ENCODE measurements around the gene CD5L.

Gene CD5L

GRCh38 chr1:157841708-157842107 is at the start of gene CD5L:
CD5L (minus strand) TSS chr1:157841808; CDS start chr1:157841701, 107 bp downstream.
- no peak for DNase-seq

- DNase-seq = peak; percentile 45
These were observed 41.0 kb upstream of the CD5L start for GRCh38 chr1:157882580-157882979.

GRCh38 chr1:157880621-157881020 is 39.0 kb upstream of the CD5L start:
- peak; percentile 37 for DNase-seq

- DNase-seq = peak; percentile 68
These were observed 36.5 kb upstream of the CD5L start for GRCh38 chr1:157878059-157878458.

- DNase-seq = peak; percentile 55
These were observed 28.9 kb upstream of the CD5L start for GRCh38 chr1:157870490-157870889.

GRCh38 chr1:157868654-157869053 is 27.0 kb upstream of the CD5L start:
- DNase-seq = no peak

- DNase-seq = no peak
These were observed 20.8 kb upstream of the CD5L start for GRCh38 chr1:157862114-157863070.

GRCh38 chr1:157856538-157856937 is 14.9 kb upstream of the CD5L start:
- no peak for DNase-seq

- peak; percentile 14 for DNase-seq
These were observed 10.9 kb upstream of the CD5L start for GRCh38 chr1:157852476-157852875.

GRCh38 chr1:157849229-157849875 is 7.7 kb upstream of the CD5L start:
- DNase-seq = peak; percentile 76

- peak; percentile 76 for DNase-seq
These were observed 2.7 kb upstream of the CD5L start for GRCh38 chr1:157844089-157844830.

GRCh38 chr1:157842939-157843338 is 1.3 kb upstream of the CD5L start:
- peak; percentile 36 for DNase-seq

- DNase-seq = no peak
These were observed 2.6 kb downstream of the CD5L start for GRCh38 chr1:157838966-157839365.

- DNase-seq = no peak
These were observed 7.2 kb downstream of the CD5L start for GRCh38 chr1:157834430-157834829.

GRCh38 chr1:157833145-157833544 is 8.5 kb downstream of the CD5L start:
- DNase-seq = no peak

GRCh38 chr1:157831968-157832626 is 9.5 kb downstream of the CD5L start:
- DNase-seq = peak; percentile 20

GRCh38 chr1:157830887-157831286 is 10.7 kb downstream of the CD5L start:
- no peak for DNase-seq

GRCh38 chr1:157829711-157830110 is 11.9 kb downstream of the CD5L start:
- peak; percentile 11 for DNase-seq

- no peak for DNase-seq
These were observed 12.4 kb downstream of the CD5L start for GRCh38 chr1:157829210-157829609.

- DNase-seq = no peak
These were observed 21.3 kb downstream of the CD5L start for GRCh38 chr1:157820299-157820698.

- peak; percentile 35 for DNase-seq
These were observed 21.7 kb downstream of the CD5L start, which contains the start of gene FCRL1 for GRCh38 chr1:157819896-157820295. FCRL1 (minus strand) TSS chr1:157820120; CDS start chr1:157820037, 83 bp downstream.

- no peak for DNase-seq
These were observed 22.4 kb downstream of the CD5L start for GRCh38 chr1:157819215-157819614.

GRCh38 chr1:157813269-157813668 is 28.3 kb downstream of the CD5L start:
- DNase-seq = no peak
